Measurements from ENCODE around the gene CCDC121. TPM values are rescaled to one million over a fixed set of nuclear protein-coding genes. Genes with fewer than 3 reads are reported as not detected.
"Not testable (repeated sequence)": the region's sequence is repeated elsewhere in the genome, so short reads cannot be mapped to it uniquely, and the experiment has no call there.

Gene CCDC121
- total RNA-seq, 1 donor from 2014 or later, result 4.2 TPM

- ATAC-seq, result peak; percentile 52
- Histone ChIP-seq H3K27ac (peak overlapping the region; percentile 73), H3K9me3 (no peaks in the 10 kb centered on the region), H3K4me3 (peak overlapping the region; percentile 86), H3K4me1 (peaks cover 12% of the 10 kb centered on the region), H3K36me3 (peaks cover 38% of the 10 kb centered on the region), H3K27me3 (no peaks in the 10 kb centered on the region)
- intact Hi-C loops (cut with DNase I), result no loop called here
- DNase-seq, result no peak
- TF ChIP-seq CTCF (IDR thresholded peaks at IDR 0.05), result no peak
Observed at GRCh38 chr2:27627963-27628766, 647 bp downstream of the CCDC121 start.

DNA sequence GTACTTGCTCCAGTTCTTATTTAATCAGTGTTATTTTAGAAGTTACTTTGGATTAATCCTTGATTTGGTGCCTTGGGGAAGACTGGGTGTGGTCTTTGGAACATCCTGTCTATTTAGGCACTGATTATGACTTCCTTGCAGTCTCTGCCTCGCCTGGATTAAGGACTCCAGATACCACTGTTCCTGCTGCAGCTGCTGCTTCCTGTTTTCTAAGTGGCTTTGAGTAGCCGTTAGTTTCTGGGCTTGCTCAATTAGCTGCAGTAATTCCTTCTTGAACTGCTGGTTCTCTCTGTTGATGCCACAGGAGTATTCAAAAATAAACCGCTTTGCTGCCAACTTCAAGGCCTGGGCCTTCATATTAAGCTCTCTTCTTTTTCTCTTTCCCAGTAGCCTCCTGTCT, 1.9 kb downstream of the CCDC121 start:
- Histone ChIP-seq H3K36me3 (peaks cover 40% of the 10 kb centered on the region), H3K27ac (peak overlapping the region; percentile 53), H3K4me1 (peaks cover 12% of the 10 kb centered on the region)
- H3K27me3 ChIP-seq; intact Hi-C loops (cut with DNase I); H3K9me3 ChIP-seq; H3K4me3 ChIP-seq; DNase-seq: not testable (repeated sequence)
- peak; percentile 34 for ATAC-seq

DNA sequence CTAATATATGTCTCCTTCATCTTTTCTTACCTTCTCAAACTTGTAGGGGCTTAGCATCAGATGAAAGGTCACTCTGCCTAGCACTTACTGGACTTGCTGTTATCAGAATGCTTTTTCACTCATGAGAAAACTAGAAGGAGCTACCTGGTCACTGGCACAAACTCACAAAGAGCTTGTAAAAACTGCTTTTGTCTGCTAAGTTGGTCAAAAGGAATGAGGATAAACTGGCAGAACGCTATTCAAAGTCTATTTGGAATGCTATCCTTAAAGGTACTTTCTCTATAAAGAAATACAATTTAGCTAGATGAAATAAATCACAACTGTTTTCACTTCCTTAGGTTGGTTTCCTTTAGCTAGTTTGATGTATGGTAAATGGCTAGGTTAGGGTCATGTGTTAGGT, 2.5 kb downstream of the CCDC121 start:
- intact Hi-C loops (cut with DNase I); H3K4me3 ChIP-seq; ATAC-seq; H3K9me3 ChIP-seq; DNase-seq; H3K27me3 ChIP-seq: not testable (repeated sequence)
- Histone ChIP-seq H3K36me3 (peaks cover 40% of the 10 kb centered on the region), H3K27ac (peak overlapping the region; percentile 53), H3K4me1 (peaks cover 12% of the 10 kb centered on the region)

GRCh38 chr2:27624943-27625342, 3.9 kb downstream of the CCDC121 start:
- TF ChIP-seq CTCF (IDR thresholded peaks at IDR 0.05), result no peak
- no peak overlapping the region for H3K4me3 ChIP-seq
- no peak for DNase-seq
- peaks cover 10% of the 10 kb centered on the region for H3K4me1 ChIP-seq
- no peak overlapping the region for H3K27ac ChIP-seq
- intact Hi-C loops (cut with DNase I), result no loop called here
- ATAC-seq, result no peak
- peaks cover 44% of the 10 kb centered on the region for H3K36me3 ChIP-seq
- no peaks in the 10 kb centered on the region for H3K9me3 ChIP-seq
- no peaks in the 10 kb centered on the region for H3K27me3 ChIP-seq

DNA sequence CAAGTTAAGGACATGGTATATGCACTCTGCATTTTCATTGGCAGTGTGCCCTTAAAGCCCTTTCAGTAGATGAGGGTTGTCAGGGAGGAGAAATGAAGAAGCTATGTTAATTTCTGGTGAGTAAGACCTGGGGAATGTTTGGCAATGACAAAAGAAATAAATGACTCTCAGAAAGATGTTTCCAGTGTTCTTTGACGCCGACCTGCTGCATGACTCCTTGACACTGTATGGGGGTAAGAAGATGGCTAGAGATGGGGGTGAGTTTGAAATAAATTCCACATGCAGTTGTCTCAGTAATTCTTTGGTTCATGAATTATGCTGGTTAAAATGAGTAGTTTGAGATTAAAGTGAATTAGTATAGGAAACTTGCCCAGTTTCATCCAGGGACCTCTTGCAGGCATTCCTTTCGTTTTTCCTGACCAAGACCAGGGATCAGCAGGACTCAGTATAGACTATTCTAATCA, 5.9 kb downstream of the CCDC121 start:
- no peak overlapping the region for H3K4me3 ChIP-seq
- no peaks in the 10 kb centered on the region for H3K9me3 ChIP-seq
- intact Hi-C loops (cut with DNase I), result no loop called here
- no peak overlapping the region for H3K27ac ChIP-seq
- no peak for ATAC-seq
- TF ChIP-seq CTCF (IDR thresholded peaks at IDR 0.05), result no peak
- peaks cover 62% of the 10 kb centered on the region for H3K36me3 ChIP-seq
- H3K27me3 ChIP-seq, result no peaks in the 10 kb centered on the region
- DNase-seq, result no peak
- H3K4me1 ChIP-seq, result peaks cover under 1% of the 10 kb centered on the region

DNA sequence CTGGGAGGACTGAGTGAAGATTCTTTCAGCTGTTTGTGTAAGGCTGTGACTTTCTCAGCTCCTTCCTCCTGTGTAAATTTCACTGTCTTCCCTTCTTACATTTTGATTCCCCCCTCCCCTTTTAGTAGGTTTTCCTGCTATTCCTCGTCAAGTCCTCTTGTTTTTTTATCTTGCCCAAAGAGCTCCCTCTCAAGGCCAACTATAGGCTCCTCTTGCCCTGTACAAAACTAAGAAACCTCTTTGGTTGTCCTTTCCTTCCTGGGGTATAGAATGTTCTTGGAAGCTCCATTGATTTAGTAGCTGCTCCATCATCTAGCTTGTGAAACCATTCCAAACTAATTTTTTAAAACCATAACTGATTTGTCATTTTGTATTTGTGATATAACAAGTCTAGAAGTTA, 7.3 kb downstream of the CCDC121 start:
- no peaks in the 10 kb centered on the region for H3K9me3 ChIP-seq
- no peak overlapping the region for H3K4me3 ChIP-seq
- TF ChIP-seq CTCF (IDR thresholded peaks at IDR 0.05), result no peak
- H3K27me3 ChIP-seq, result no peaks in the 10 kb centered on the region
- intact Hi-C loops (cut with DNase I), result no loop called here
- no peak overlapping the region for H3K27ac ChIP-seq
- H3K4me1 ChIP-seq, result no peaks in the 10 kb centered on the region
- H3K36me3 ChIP-seq, result peaks cover 76% of the 10 kb centered on the region
- no peak for DNase-seq
- ATAC-seq, result no peak

Measured in upper lobe of right lung (tissue), 1 donor.